AG04449 (cell line): ENCODE measurements around the gene CEND1.

Source experiments
- CTCF ChIA-PET: fragments of 350-600 bp; formaldehyde crosslinking; extraction: SDS; loops from one replicate; lab custom pipeline; 2021; ENCODE audit warnings: antibody characterized with exemption; lab: Yijun Ruan, JAX
- POLR2A ChIA-PET: fragments of 400-600, 350-600 bp; formaldehyde crosslinking; extraction: SDS; loops from one replicate; lab custom pipeline; 2020; ENCODE audit warnings: antibody characterized with exemption, inconsistent platforms; lab: Yijun Ruan, JAX
- DNase-seq: peaks from one replicate; pipeline ENCODE4 v3.0.0-alpha.2; 2010; ENCODE audit warnings: low read depth, low spot score
- H3K4me3 ChIP-seq: 2 replicates; pipeline ENCODE4 v1.5.1; 2011; ENCODE audit warnings: low read depth, mild to moderate bottlenecking, control low read depth, low read length
- TF ChIP-seq, protein P1 (sequence below): IDR thresholded peaks from one replicate; pipeline ENCODE4 v1.5.1; 2011; ENCODE audit warnings: mild to moderate bottlenecking, moderate library complexity, low read length, control low read depth, inconsistent platforms; ENCODE audit not compliant: insufficient read depth; ENCODE audit errors: missing control alignments

Gene CEND1

DNA sequence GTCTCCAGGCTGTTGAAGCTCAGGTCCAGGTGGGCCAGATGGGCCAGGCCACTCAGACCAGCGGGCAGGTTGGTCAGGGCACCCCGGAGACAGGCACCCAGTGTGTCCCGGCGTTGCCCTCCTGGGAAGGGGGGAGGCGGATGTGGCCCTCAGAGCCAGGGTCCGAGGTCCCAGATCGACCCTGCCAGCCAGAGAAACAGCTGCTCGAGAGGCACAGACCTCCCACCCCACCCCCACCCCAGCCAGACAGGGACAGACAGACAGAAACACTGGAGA, 13.5 kb upstream of the CEND1 start:
- POLR2A ChIA-PET, result interaction anchor here (1.3 kb wide), 1 partner anchor 8 kb away, joined by 11 read pairs; no protein-coding TSS in a partner anchor
- TF ChIP-seq, protein P1, sequence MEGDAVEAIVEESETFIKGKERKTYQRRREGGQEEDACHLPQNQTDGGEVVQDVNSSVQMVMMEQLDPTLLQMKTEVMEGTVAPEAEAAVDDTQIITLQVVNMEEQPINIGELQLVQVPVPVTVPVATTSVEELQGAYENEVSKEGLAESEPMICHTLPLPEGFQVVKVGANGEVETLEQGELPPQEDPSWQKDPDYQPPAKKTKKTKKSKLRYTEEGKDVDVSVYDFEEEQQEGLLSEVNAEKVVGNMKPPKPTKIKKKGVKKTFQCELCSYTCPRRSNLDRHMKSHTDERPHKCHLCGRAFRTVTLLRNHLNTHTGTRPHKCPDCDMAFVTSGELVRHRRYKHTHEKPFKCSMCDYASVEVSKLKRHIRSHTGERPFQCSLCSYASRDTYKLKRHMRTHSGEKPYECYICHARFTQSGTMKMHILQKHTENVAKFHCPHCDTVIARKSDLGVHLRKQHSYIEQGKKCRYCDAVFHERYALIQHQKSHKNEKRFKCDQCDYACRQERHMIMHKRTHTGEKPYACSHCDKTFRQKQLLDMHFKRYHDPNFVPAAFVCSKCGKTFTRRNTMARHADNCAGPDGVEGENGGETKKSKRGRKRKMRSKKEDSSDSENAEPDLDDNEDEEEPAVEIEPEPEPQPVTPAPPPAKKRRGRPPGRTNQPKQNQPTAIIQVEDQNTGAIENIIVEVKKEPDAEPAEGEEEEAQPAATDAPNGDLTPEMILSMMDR, result no peak
- CTCF ChIA-PET, result no interaction called here
- H3K4me3 ChIP-seq, result peak overlapping the region; percentile 63
- no peak for DNase-seq

DNA sequence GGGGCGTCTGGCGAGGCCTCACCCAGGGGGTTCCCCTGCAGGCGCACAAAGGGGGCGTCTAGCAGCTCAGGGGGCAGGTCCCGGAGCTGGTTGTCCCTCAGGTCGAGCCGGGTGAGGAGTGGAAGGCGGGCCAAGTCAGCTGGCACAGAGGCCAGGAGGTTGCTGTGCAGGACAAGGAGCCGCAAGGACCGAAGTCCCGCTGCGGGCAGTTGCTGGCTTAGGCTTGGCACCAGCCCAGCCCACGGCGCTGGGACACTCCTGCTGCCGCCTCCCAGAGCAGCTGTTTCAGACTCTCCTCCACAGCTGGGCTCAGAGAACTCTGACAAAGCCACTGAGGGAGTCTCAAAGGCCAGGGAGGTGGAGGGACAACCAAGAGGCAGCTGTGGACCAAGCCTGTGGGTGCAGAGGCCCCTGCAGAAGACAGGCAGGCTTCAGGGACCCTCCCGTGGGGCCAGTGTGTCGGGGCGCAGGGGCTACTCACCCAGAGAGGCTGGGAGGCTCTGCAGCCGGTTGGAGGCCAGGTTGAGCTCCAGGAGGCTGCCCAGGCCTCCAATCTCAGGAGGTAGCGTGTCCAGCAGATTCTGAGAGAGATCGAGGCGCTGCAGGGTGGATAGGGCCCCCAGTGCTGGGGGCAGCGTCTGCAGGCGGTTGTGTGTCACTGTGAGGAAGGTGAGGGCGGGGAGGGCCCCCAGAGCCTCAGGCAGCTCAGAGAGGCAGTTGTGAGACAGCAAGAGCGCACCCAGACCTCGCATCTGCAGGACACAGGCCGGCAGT, 13.0 kb upstream of the CEND1 start:
- no peak for DNase-seq
- POLR2A ChIA-PET, result no interaction called here

DNA sequence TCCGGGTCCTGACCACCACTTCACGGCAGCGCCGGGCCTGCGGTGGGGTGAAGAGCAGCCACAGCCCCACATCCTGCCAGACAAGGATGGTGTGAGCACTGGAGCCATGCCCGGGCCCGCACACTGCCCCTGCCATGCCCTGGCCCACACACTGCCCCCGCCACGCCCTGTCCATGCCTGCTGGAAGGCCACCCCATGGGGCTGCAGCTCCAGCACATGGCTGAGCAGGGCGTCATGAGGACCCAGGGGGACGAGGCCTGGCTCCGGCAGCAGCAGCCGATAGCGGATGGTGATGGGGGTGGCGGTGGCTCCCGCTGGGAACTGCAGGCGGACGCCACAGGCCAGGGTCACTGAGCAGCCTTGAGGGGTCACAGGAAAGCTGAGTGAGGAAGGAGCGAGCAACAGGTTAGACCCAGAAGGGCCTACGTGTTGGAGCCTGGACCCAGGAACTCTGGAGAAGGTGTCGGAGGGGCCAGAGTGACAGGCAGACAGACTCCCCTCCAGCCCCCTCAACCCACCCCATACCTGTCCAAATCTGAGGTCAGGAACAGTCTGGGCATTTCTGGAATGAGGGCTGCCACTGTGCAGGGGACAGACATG, 12.2 kb upstream of the CEND1 start:
- H3K4me3 ChIP-seq, result no peak overlapping the region
- TF ChIP-seq, protein P1, result no peak
- POLR2A ChIA-PET, result no interaction called here
- no peak for DNase-seq
- CTCF ChIA-PET, result no interaction called here

More for the DNA sequence above, 13.0 kb upstream of the CEND1 start:
- TF ChIP-seq, protein P1, result no peak
- peak overlapping the region; percentile 63 for H3K4me3 ChIP-seq
- CTCF ChIA-PET, result no interaction called here

DNA sequence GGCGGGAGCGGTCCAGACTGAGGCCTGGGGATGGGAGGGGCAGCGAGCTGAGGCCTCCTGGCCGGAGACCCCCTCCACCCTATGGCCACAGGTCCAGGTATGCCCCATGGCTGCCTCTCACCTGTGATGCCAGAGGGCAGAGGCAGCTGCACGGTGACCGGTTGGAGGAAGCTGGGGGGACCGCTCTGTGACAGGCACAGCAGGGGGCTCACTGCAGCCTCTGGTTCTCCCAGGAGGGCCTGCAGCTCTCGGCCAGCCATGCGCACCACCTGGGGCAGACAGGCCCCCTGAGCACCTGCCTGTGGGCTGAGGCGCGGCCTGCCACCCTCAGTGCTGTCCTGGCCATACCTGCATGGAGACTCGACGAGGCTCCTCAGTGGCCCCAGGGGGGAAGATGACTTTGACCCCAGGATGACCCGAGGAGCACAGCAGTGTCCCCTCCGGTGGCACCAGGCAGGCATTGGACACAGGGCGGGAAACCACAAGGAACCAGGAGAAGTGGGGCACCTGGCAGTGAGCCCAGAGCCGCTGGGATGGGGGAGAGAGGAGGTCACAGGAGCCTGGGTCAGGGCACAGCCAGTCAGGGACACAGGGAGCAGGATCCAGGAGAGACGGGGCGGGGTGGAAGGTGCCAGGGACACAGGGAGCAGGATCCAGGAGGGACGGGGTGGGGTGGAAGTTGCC, 11.3 kb upstream of the CEND1 start:
- no peak for DNase-seq
- no peak overlapping the region for H3K4me3 ChIP-seq
- POLR2A ChIA-PET, result no interaction called here
- CTCF ChIA-PET, result interaction anchor here (0.8 to 1.0 kb wide), 2 partner anchors 18 kb away, joined by 3 read pairs; partner anchors contain the start of gene PNPLA2
- TF ChIP-seq, protein P1, result no peak

DNA sequence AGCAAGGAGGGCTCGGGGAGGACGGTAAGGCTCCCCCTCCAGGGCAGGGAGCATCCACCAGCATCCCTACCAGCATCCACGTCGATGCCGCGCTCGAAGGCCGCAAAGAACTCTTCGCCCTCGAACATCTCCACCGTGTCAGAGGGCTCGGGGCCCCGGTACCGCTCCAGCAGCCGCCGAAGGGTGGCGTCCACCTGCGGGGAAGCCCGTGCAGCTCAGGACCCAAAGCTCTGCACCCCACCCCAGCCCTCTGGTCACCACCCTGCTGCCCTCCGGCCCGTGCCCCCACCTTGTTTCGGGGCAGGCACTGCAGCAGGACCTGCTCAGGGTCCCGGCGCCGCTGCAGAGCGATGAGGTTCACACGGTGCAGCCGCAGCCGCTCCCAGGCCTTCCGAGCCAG, 10.6 kb upstream of the CEND1 start:
- POLR2A ChIA-PET, result no interaction called here

More for the DNA sequence above, 10.6 kb upstream of the CEND1 start:
- TF ChIP-seq, protein P1, result no peak
- no peak overlapping the region for H3K4me3 ChIP-seq
- DNase-seq, result no peak
- CTCF ChIA-PET, result interaction anchor here (0.8 to 1.0 kb wide), 2 partner anchors 18 to 19 kb away, joined by 3 read pairs; partner anchors contain the start of gene PNPLA2
